Mesenchymal stem cell (in vitro differentiated cells and primary cell): Measurements from ENCODE around the gene RAB3GAP1.

Experiments used
- DNase-seq: peaks from one replicate; pipeline ENCODE4 v3.0.0-alpha.2; 2013
- H2AFZ ChIP-seq: one replicate; pipeline ENCODE4 v1.6.1; 2013; ENCODE audit warnings: low read depth, mild to moderate bottlenecking, control low read depth, inconsistent platforms, low read length, moderate library complexity
- H2AK5ac ChIP-seq: 2 replicates; pipeline ENCODE4 v1.6.1; 2013; ENCODE audit warnings: low read length, moderate library complexity, mild to moderate bottlenecking, inconsistent platforms; ENCODE audit not compliant: severe bottlenecking
- H2BK120ac ChIP-seq: one replicate; pipeline ENCODE4 v1.6.1; 2013; ENCODE audit warnings: low read depth, mild to moderate bottlenecking, inconsistent platforms, low read length, moderate library complexity
- H2BK12ac ChIP-seq, 2 experiments: one replicate each; pipeline ENCODE4 v1.6.1; 2013; ENCODE audit warnings: inconsistent platforms in 2 of 2, low read length in 2 of 2, mild to moderate bottlenecking in 2 of 2, moderate library complexity in 2 of 2, control low read depth in 1 of 2
- H2BK15ac ChIP-seq: one replicate; pipeline ENCODE4 v1.6.1; 2013; ENCODE audit warnings: mild to moderate bottlenecking, low read depth, inconsistent platforms; ENCODE audit not compliant: poor library complexity, severe bottlenecking
- H2BK5ac ChIP-seq: 2 replicates; pipeline ENCODE4 v1.6.1; 2013; ENCODE audit warnings: low read depth, mild to moderate bottlenecking, low read length, control low read depth, inconsistent platforms; ENCODE audit not compliant: poor library complexity, severe bottlenecking
- H3K14ac ChIP-seq, 2 experiments: one replicate each; pipeline ENCODE4 v1.6.1; 2013; ENCODE audit warnings: inconsistent platforms in 2 of 2, low read length in 2 of 2, control low read depth in 1 of 2, mild to moderate bottlenecking in 1 of 2, moderate library complexity in 1 of 2
- H3K18ac ChIP-seq, 2 experiments: one replicate each; pipeline ENCODE4 v1.6.1; 2013; ENCODE audit warnings: inconsistent platforms in 2 of 2, low read length in 2 of 2, control low read depth in 1 of 2, low read depth in 1 of 2, mild to moderate bottlenecking in 1 of 2
- H3K23ac ChIP-seq, 2 experiments: one replicate each; pipeline ENCODE4 v1.6.1; 2013; ENCODE audit warnings: inconsistent platforms in 2 of 2, low read length in 2 of 2, mild to moderate bottlenecking in 2 of 2, moderate library complexity in 2 of 2, control low read depth in 1 of 2
- H3K27ac ChIP-seq: 2 replicates; pipeline ENCODE4 v1.5.1; 2013; ENCODE audit warnings: mild to moderate bottlenecking, moderate library complexity, low read length, control low read depth, inconsistent platforms; ENCODE audit not compliant: poor library complexity, severe bottlenecking
- H3K27me3 ChIP-seq, 2 experiments: 2 replicates each; pipeline versions ENCODE4 v1.6.1 to v1.7.0; 2013; ENCODE audit warnings: low read length in 2 of 2, mild to moderate bottlenecking in 2 of 2, moderate library complexity in 2 of 2, control low read depth in 1 of 2, inconsistent platforms in 1 of 2; ENCODE audit not compliant: control insufficient read depth in 1 of 2, insufficient read depth in 1 of 2
- H3K36me3 ChIP-seq, 2 experiments: 2 replicates each; pipeline versions ENCODE4 v1.6.1 to v1.7.0; 2013; ENCODE audit warnings: low read length in 2 of 2, control low read depth in 1 of 2, inconsistent platforms in 1 of 2, low read depth in 1 of 2, mild to moderate bottlenecking in 1 of 2; ENCODE audit not compliant: insufficient read depth in 2 of 2, control insufficient read depth in 1 of 2
- H3K4ac ChIP-seq, 2 experiments: one replicate each; pipeline ENCODE4 v1.6.1; 2013; ENCODE audit warnings: inconsistent platforms in 2 of 2, low read length in 2 of 2, mild to moderate bottlenecking in 2 of 2, moderate library complexity in 2 of 2, control low read depth in 1 of 2, low read depth in 1 of 2
- H3K4me1 ChIP-seq: 2 replicates; pipeline ENCODE4 v1.6.1; 2013; ENCODE audit warnings: low read depth, low read length, control low read depth; ENCODE audit not compliant: control insufficient read depth, insufficient read depth
- H3K4me2 ChIP-seq: 2 replicates; pipeline ENCODE4 v1.6.1; 2013; ENCODE audit warnings: low read length, mild to moderate bottlenecking, inconsistent platforms; ENCODE audit not compliant: poor library complexity, severe bottlenecking
- H3K4me3 ChIP-seq, 2 experiments: 2 replicates each; pipeline versions ENCODE4 v1.5.1 to v1.7.0; 2013; ENCODE audit warnings: low read length in 2 of 2, mild to moderate bottlenecking in 2 of 2, control low read depth in 1 of 2, low read depth in 1 of 2; ENCODE audit not compliant: insufficient read depth in 1 of 2
- H3K79me1 ChIP-seq: replicated peaks from 2 replicates; pipeline ENCODE4 v1.6.1; 2013; ENCODE audit warnings: mild to moderate bottlenecking, control low read depth, low read length, inconsistent platforms; ENCODE audit not compliant: poor library complexity, severe bottlenecking
- H3K9ac ChIP-seq: 2 replicates; pipeline ENCODE4 v1.7.0; 2013; ENCODE audit warnings: mild to moderate bottlenecking, low read length, moderate library complexity
- H3K9me3 ChIP-seq: 2 replicates; pipeline ENCODE4 v1.7.0; 2013; ENCODE audit warnings: mild to moderate bottlenecking, low read length; ENCODE audit not compliant: control insufficient read depth
- H4K8ac ChIP-seq: one replicate; pipeline ENCODE4 v1.6.1; 2013; ENCODE audit warnings: inconsistent platforms, mild to moderate bottlenecking, low read length, moderate library complexity
- H4K91ac ChIP-seq: one replicate; pipeline ENCODE4 v1.6.1; 2013; ENCODE audit warnings: mild to moderate bottlenecking, low read length, inconsistent platforms
- whole genome bisulfite sequencing: methylation state at CpG from one replicate; pipeline ENCODE4 v1.1.7; 2013; ENCODE audit warnings: mixed read lengths; 5-methylcytosine and 5-hydroxymethylcytosine counted together

Gene RAB3GAP1

GRCh38 chr2:135091681-135092080 is 39.6 kb downstream of the RAB3GAP1 start:
- H3K23ac ChIP-seq: no peak overlapping the region
- no peak overlapping the region for H3K14ac ChIP-seq
- H3K79me1 ChIP-seq: peaks cover 12% of the 10 kb centered on the region
- no peak overlapping the region for H2AK5ac ChIP-seq
- peaks cover 7 to 62% of the 10 kb centered on the region in 2 experiments for H3K36me3 ChIP-seq
- H2BK15ac ChIP-seq: no peak overlapping the region
- H3K9me3 ChIP-seq: peaks cover 3% of the 10 kb centered on the region
- no peak overlapping the region for H2BK120ac ChIP-seq
- no peak overlapping the region for H2AFZ ChIP-seq
- no peak overlapping the region for H3K18ac ChIP-seq
- no peak overlapping the region for H4K8ac ChIP-seq
- H2BK12ac ChIP-seq: no peak overlapping the region
- no peak overlapping the region for H4K91ac ChIP-seq
- no peak overlapping the region for H3K27ac ChIP-seq
- no peak overlapping the region for H3K4me3 ChIP-seq
- H3K27me3 ChIP-seq: no peaks in the 10 kb centered on the region
- no peak overlapping the region for H2BK5ac ChIP-seq
- no peak overlapping the region for H3K4ac ChIP-seq
- H3K9ac ChIP-seq: no peak overlapping the region
- no peak overlapping the region for H3K4me2 ChIP-seq
- WGBS: no CpG with 5 or more reads among the region's 1 CpG
- no peak for DNase-seq
- H3K4me1 ChIP-seq: no peaks in the 10 kb centered on the region

GRCh38 chr2:135093193-135093592 is 41.1 kb downstream of the RAB3GAP1 start:
- H2AK5ac ChIP-seq: no peak overlapping the region
- H3K4me1 ChIP-seq: no peaks in the 10 kb centered on the region
- no peak overlapping the region for H3K9ac ChIP-seq
- H3K23ac ChIP-seq: no peak overlapping the region
- H2AFZ ChIP-seq: no peak overlapping the region
- peaks cover 10 to 62% of the 10 kb centered on the region in 2 experiments for H3K36me3 ChIP-seq
- no peak for DNase-seq
- H4K8ac ChIP-seq: no peak overlapping the region
- H3K4me3 ChIP-seq: no peak overlapping the region
- no peak overlapping the region for H4K91ac ChIP-seq
- H3K27ac ChIP-seq: no peak overlapping the region
- no peak overlapping the region for H3K18ac ChIP-seq
- peaks cover 16% of the 10 kb centered on the region for H3K79me1 ChIP-seq
- no peak overlapping the region for H3K4me2 ChIP-seq
- no peak overlapping the region for H2BK120ac ChIP-seq
- no peak overlapping the region for H2BK5ac ChIP-seq
- peaks cover 3% of the 10 kb centered on the region for H3K9me3 ChIP-seq
- no peaks in the 10 kb centered on the region for H3K27me3 ChIP-seq
- H3K14ac ChIP-seq: no peak overlapping the region
- no peak overlapping the region for H3K4ac ChIP-seq
- no peak overlapping the region for H2BK15ac ChIP-seq
- H2BK12ac ChIP-seq: no peak overlapping the region

GRCh38 chr2:135093670-135094330 is 41.7 kb downstream of the RAB3GAP1 start:
- no peak overlapping the region for H2BK12ac ChIP-seq
- no peak overlapping the region for H2BK15ac ChIP-seq
- no peak overlapping the region for H3K23ac ChIP-seq
- H3K18ac ChIP-seq: no peak overlapping the region
- no peaks in the 10 kb centered on the region for H3K4me1 ChIP-seq
- H2AFZ ChIP-seq: no peak overlapping the region
- WGBS: 97% methylated on average over 2 of the region's 3 CpGs
- no peak overlapping the region for H3K4me2 ChIP-seq
- H3K9ac ChIP-seq: no peak overlapping the region
- no peak overlapping the region for H2BK5ac ChIP-seq
- no peak for DNase-seq
- peaks cover 17% of the 10 kb centered on the region for H3K79me1 ChIP-seq
- H4K8ac ChIP-seq: no peak overlapping the region
- no peak overlapping the region for H3K4ac ChIP-seq
- H2AK5ac ChIP-seq: no peak overlapping the region
- H4K91ac ChIP-seq: no peak overlapping the region
- no peak overlapping the region for H3K4me3 ChIP-seq
- no peak overlapping the region for H2BK120ac ChIP-seq
- H3K9me3 ChIP-seq: peaks cover 3% of the 10 kb centered on the region
- H3K27me3 ChIP-seq: no peaks in the 10 kb centered on the region
- H3K27ac ChIP-seq: no peak overlapping the region
- peaks cover 10 to 62% of the 10 kb centered on the region in 2 experiments for H3K36me3 ChIP-seq
- no peak overlapping the region for H3K14ac ChIP-seq

GRCh38 chr2:135094508-135094907 is 42.4 kb downstream of the RAB3GAP1 start:
- Histone ChIP-seq H3K79me1 (peaks cover 17% of the 10 kb centered on the region), H3K18ac (no peak overlapping the region), H2AFZ (no peak overlapping the region), H4K91ac (no peak overlapping the region), H4K8ac (no peak overlapping the region), H3K9me3 (no peaks in the 10 kb centered on the region), H3K14ac (no peak overlapping the region), H3K36me3 (peaks cover 10 to 59% of the 10 kb centered on the region in 2 experiments), H2AK5ac (no peak overlapping the region), H3K27me3 (no peaks in the 10 kb centered on the region), H3K23ac (no peak overlapping the region), H2BK120ac (no peak overlapping the region), H3K4me2 (no peak overlapping the region), H2BK12ac (no peak overlapping the region), H2BK15ac (no peak overlapping the region), H3K4ac (no peak overlapping the region), H3K4me1 (no peaks in the 10 kb centered on the region), H3K9ac (no peak overlapping the region), H3K27ac (no peak overlapping the region), H2BK5ac (no peak overlapping the region), H3K4me3 (no peak overlapping the region)
- 80% methylated on average over 1 of the region's 2 CpGs for WGBS
- no peak for DNase-seq
